GM19463 (cell line): ENCODE measurements around the gene LTBR.
"Not testable (repeated sequence)": the region's sequence is repeated elsewhere in the genome, so short reads cannot be mapped to it uniquely, and the experiment has no call there.

ENCODE experiments used
- ATAC-seq: cut with Tn5 transposase; IDR thresholded peaks from one replicate; pipeline ENCODE4 v1.9.1; 2021; ENCODE audit warnings: mild to moderate bottlenecking, moderate library complexity; ENCODE audit not compliant: unreplicated experiment

The LTBR gene

GRCh38 chr12:6423267-6424007 is 39.5 kb downstream of the LTBR start:
- ATAC-seq, result no peak

DNA sequence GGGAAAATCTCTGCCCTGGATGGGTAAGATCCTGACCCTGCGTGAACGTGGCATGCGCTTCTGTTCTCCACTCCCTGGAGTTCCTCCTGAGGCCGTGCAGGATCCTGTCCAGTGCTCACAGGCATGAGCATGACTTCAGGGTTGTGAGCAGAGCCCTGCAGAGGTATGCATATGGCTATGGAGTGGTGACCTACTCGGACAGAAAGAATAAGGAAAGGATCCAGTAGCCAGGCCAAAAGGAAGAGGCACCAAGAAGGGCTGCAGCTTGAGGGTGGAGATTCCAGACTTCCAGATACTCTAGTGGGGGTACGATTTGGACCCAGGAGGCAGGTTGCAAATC is 40.0 kb downstream of the LTBR start:
- ATAC-seq, result no peak

- ATAC-seq, result no peak
Measured at GRCh38 chr12:6424866-6425265, 40.9 kb downstream of the LTBR start.

- no peak for ATAC-seq
Measured at GRCh38 chr12:6425590-6426531, 41.9 kb downstream of the LTBR start.

DNA sequence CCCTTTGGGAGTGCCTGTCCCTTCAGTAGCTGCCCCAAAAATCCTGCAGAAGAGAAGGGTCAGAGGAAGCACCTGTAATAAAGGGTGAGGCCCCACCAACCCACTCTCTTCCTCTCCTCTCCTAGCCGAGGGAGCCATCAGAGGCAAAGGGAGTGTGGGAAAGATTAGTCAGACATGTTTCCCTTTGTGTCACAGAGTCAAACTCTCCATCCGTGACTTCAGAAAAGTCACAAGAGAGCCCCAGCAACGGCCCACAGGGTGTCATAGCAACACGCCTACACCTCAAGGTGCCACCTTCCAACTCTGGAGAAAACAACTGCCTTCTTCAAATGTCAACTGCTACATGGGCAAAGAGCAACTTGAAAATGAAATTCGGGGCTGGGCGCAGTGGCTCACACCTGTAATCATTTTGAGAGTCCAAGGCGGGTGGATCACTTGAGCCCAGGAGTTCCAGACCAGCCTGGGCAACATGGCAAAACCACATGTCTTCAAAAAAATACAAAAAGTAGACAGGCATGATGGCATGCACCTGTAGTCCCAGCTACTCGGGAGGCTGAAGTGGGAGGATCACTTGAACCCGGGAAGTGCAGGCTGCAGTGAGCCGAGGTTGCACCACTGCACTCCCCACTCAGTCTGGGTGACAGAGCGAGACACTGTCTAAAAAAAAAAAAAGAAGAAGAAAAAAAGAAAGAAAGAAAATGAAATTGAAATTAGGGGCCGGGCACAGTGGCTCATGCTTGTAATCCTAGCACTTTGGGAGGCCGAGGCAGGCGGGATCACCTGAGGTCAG is 43.1 kb downstream of the LTBR start:
- ATAC-seq, result peak; percentile 65

DNA sequence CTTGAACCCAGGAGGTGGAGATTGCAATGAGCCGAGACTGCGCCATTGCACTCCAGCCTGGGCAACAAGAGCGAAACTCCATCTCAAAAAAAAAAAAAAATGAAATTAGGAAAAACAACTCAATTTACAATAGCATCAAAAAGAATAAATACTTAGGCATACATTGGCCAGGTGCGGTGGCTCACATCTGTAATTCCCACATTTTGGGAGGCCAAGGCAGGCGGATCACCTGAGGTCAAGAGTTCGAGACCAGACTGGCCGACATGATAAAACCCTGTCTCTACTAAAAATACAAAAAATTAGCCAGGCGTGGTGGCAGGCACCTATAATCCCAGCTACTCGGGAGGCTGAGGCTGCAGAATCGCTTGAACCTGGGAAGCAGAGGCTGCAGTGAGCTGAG is 43.8 kb downstream of the LTBR start:
- ATAC-seq, result not testable (repeated sequence)

- no peak for ATAC-seq
Measured at GRCh38 chr12:6428326-6428725, 44.4 kb downstream of the LTBR start.

- ATAC-seq, result no peak
Measured at GRCh38 chr12:6430124-6430989, 46.4 kb downstream of the LTBR start.

- ATAC-seq, result no peak
Measured at GRCh38 chr12:6432991-6433390, 49.0 kb downstream of the LTBR start.

- ATAC-seq, result no peak
Measured at GRCh38 chr12:6434205-6435140, 50.5 kb downstream of the LTBR start.

- ATAC-seq, result no peak
Measured at GRCh38 chr12:6435961-6436715, 52.2 kb downstream of the LTBR start.

DNA sequence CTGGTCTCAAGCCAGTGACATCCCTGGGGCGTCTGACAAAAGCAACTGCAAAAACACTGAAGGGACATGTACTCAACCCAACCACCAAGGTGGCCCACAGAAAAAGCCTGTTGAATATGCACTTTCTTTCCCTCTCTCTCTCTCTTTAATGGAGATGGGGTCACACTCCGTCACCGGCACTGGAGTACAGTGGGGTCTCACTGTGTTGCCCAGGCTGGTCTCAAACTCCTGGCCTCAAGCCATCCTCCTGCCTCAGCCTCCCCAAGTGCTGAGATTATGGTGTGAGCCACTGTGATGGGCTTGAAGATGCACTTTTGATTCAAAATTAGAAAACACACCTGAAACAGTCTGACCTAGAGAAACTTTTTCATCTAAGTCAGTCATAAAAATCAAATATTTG is 53.6 kb downstream of the LTBR start:
- no peak for ATAC-seq

DNA sequence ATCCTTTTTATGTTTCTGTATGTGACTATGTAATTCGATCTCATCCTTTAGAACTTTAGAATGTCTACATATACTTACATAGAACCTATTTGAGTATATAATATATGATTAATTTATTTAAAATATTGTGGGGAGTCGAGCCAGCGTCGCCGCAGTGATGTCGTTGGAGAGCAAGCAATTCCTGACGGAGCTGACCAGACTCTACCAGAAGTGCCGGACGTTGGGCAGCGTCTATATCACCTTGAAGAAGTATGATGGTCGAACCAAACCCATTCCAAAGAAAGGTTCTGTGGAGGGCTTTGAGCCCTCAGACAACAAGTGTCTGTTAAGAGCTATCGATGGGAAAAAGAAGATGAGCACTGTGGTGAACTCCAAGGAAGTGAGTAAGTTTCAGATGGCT is 54.4 kb downstream of the LTBR start:
- no peak for ATAC-seq

DNA sequence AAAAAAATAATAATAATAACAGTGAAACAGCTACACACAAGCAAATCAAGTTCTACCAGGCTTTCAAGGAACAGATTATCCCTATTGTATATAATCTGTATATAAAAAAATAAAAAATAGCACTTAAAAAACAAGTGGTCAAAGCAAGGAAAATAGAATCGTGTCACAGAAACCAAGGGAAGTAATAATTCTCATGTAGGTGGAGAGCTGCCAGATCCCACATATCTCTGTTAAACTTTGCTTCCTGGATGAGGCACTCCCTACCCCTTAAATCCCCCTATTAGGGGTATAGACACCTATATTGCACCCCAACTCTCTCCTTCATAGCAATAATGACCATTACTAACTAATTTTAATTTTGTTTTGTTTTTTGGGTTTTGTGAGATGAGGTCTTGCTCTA is 56.4 kb downstream of the LTBR start:
- ATAC-seq, result no peak
